Glutamatergic neuron (in vitro differentiated cells): Measurements from ENCODE around the gene IL17B. TPM values are rescaled to one million over a fixed set of nuclear protein-coding genes. Genes with fewer than 3 reads are reported as not detected.

Experiments
- DNase-seq: peaks from one replicate; pipeline ENCODE4 v3.0.0; 2022
- H3K27ac Mint-ChIP-seq: one replicate; pipeline ENCODE4 v1.8.0; 2020; ENCODE audit warnings: mild to moderate bottlenecking, mixed read lengths, inconsistent platforms; ENCODE audit not compliant: unreplicated experiment
- H3K27me3 Mint-ChIP-seq: one replicate; pipeline ENCODE4 v1.8.0; 2020; ENCODE audit warnings: mild to moderate bottlenecking, moderate library complexity, mixed read lengths, inconsistent platforms; ENCODE audit not compliant: unreplicated experiment
- H3K36me3 Mint-ChIP-seq: one replicate; pipeline ENCODE4 v1.8.0; 2020; ENCODE audit warnings: mild to moderate bottlenecking, mixed read lengths, inconsistent platforms; ENCODE audit not compliant: unreplicated experiment
- H3K4me1 Mint-ChIP-seq: one replicate; pipeline ENCODE4 v1.8.0; 2020; ENCODE audit warnings: mild to moderate bottlenecking, low read depth, mixed read lengths, inconsistent platforms; ENCODE audit not compliant: unreplicated experiment
- H3K4me3 Mint-ChIP-seq: one replicate; pipeline ENCODE4 v1.8.0; 2020; ENCODE audit warnings: mild to moderate bottlenecking, mixed read lengths, inconsistent platforms; ENCODE audit not compliant: unreplicated experiment
- H3K9me3 Mint-ChIP-seq: one replicate; pipeline ENCODE4 v1.8.0; 2020; ENCODE audit warnings: mild to moderate bottlenecking, moderate library complexity, mixed read lengths, inconsistent platforms; ENCODE audit not compliant: unreplicated experiment
- CTCF ChIP-seq: fragments of 200-600 bp; sonication (generic); IDR thresholded peaks from one replicate; pipeline ENCODE4 v1.5.0; 2021; ENCODE audit not compliant: partially characterized antibody, unreplicated experiment
- total RNA-seq: library from RNA; stranded (reverse); fragmentation: NEBNext Ultra II Directional; extraction: Animal tissue kit (Norgen Biotek cat#: 25700); gene quantifications from one replicate; pipeline ENCODE4 v1.2.1, GENCODE V29; 2021; ENCODE audit not compliant: unreplicated experiment

IL17B gene
- total RNA-seq, 1 donor from 2014 or later = 0.88 TPM

GRCh38 chr5:149387081-149387631, 8.1 kb upstream of the IL17B start:
- peaks cover 6% of the 10 kb centered on the region for H3K9me3 Mint-ChIP-seq
- no peak overlapping the region for H3K4me3 Mint-ChIP-seq
- H3K4me1 Mint-ChIP-seq = peaks cover 7% of the 10 kb centered on the region
- H3K27ac Mint-ChIP-seq = no peak overlapping the region
- peaks cover 4% of the 10 kb centered on the region for H3K36me3 Mint-ChIP-seq
- no peak for DNase-seq
- peaks cover 5% of the 10 kb centered on the region for H3K27me3 Mint-ChIP-seq
- no peak for TF ChIP-seq CTCF

GRCh38 chr5:149386166-149386565, 7.1 kb upstream of the IL17B start:
- H3K4me1 Mint-ChIP-seq = peaks cover 7% of the 10 kb centered on the region
- no peak overlapping the region for H3K4me3 Mint-ChIP-seq
- no peak overlapping the region for H3K27ac Mint-ChIP-seq
- peaks cover 4% of the 10 kb centered on the region for H3K27me3 Mint-ChIP-seq
- no peak for DNase-seq
- H3K9me3 Mint-ChIP-seq = peaks cover 6% of the 10 kb centered on the region
- H3K36me3 Mint-ChIP-seq = peaks cover 4% of the 10 kb centered on the region
- no peak for TF ChIP-seq CTCF

- Mint-ChIP-seq H3K27ac (no peak overlapping the region), H3K4me1 (peaks cover 2% of the 10 kb centered on the region), H3K27me3 (peaks cover 6% of the 10 kb centered on the region), H3K36me3 (peaks cover 2% of the 10 kb centered on the region), H3K9me3 (peaks cover 4% of the 10 kb centered on the region), H3K4me3 (no peak overlapping the region)
- TF ChIP-seq CTCF = no peak
- DNase-seq = no peak
Observed at GRCh38 chr5:149383399-149383798, 4.3 kb upstream of the IL17B start.

GRCh38 chr5:149382517-149383220, 3.6 kb upstream of the IL17B start:
- H3K27ac Mint-ChIP-seq = no peak overlapping the region
- DNase-seq = no peak
- no peak for TF ChIP-seq CTCF
- no peak overlapping the region for H3K4me3 Mint-ChIP-seq
- no peaks in the 10 kb centered on the region for H3K36me3 Mint-ChIP-seq
- H3K9me3 Mint-ChIP-seq = peaks cover 1% of the 10 kb centered on the region
- peaks cover 2% of the 10 kb centered on the region for H3K4me1 Mint-ChIP-seq
- peaks cover 6% of the 10 kb centered on the region for H3K27me3 Mint-ChIP-seq

GRCh38 chr5:149381986-149382338, 2.9 kb upstream of the IL17B start:
- peak; percentile 90 for TF ChIP-seq CTCF
- peaks cover 4% of the 10 kb centered on the region for H3K36me3 Mint-ChIP-seq
- peaks cover 1% of the 10 kb centered on the region for H3K9me3 Mint-ChIP-seq
- H3K4me1 Mint-ChIP-seq = peaks cover 2% of the 10 kb centered on the region
- H3K27ac Mint-ChIP-seq = no peak overlapping the region
- H3K27me3 Mint-ChIP-seq = peaks cover 6% of the 10 kb centered on the region
- no peak overlapping the region for H3K4me3 Mint-ChIP-seq
- DNase-seq = peak; percentile 94
